ENCODE data around the gene TBC1D7. TPM values are rescaled to one million over a fixed set of nuclear protein-coding genes. Genes with fewer than 3 reads are reported as not detected.

Gene TBC1D7
- 16.9 and 18.5 TPM in 2 replicates for total RNA-seq (2014; rRNA removed)
- percentile 66 among the genes with signal in this experiment for Bru-seq, nascent RNA
- BruChase-seq, experiment 1, labeled RNA remaining after a 6-hour chase = percentile 68 among the genes with signal in this experiment
- BruChase-seq, experiment 2, labeled RNA remaining after a 2-hour chase = percentile 64 among the genes with signal in this experiment
- long read RNA-seq, transcript TBC1D7-202 (8 exons, 1,116 nt) = major isoform, 8 of 38 reads
- long read RNA-seq, transcript TBC1D7-204 (8 exons, 1,276 nt) = minor isoform, 7 of 38 reads
- long read RNA-seq, partial matches to known transcripts = 7 of 38 reads
- long read RNA-seq, other reads (novel, unspliced or antisense) = 14 of 38 reads

GRCh38 chr6:13328076-13328874, at the start of gene TBC1D7:
TBC1D7 (minus strand) TSS chr6:13328537; CDS start chr6:13326898, 1,639 bp downstream.
- TSS peak; percentile 61 for BruUV-seq (replicated peaks)
- DNase-seq (peak; percentile 89), ATAC-seq (peak; percentile 78)
- Histone ChIP-seq H3K79me2 (ENCODE audit: low read length) (peaks cover 14% of the 10 kb centered on the region), H3K4me3 (ENCODE audit: low read length) (peak within 1 kb of the TSS; percentile 90), H3K27me3 (ENCODE audit: low read length) (no peaks in the 10 kb centered on the region), H3K9ac (ENCODE audit: low read length) (peak within 1 kb of the TSS; percentile 87), H3K9me2 (replicated peaks; ENCODE audit: low read length) (no peaks in the 10 kb centered on the region), H3F3A (ENCODE audit: low read length, unreplicated experiment) (peaks cover 9% of the 10 kb centered on the region), H3K9me3 (ENCODE audit: low read length) (no peaks in the 10 kb centered on the region), H3K4me1 (ENCODE audit: insufficient read depth, low read length) (peaks cover 30% of the 10 kb centered on the region), H2AFZ (ENCODE audit: low read length) (peak within 1 kb of the TSS; percentile 76), H4K20me1 (ENCODE audit: low read length) (no peaks in the 10 kb centered on the region), H3K36me3 (ENCODE audit: low read depth, low read length) (no peaks in the 10 kb centered on the region; the same call in 1 of the 2 replicates), H3K4me2 (ENCODE audit: low read length) (peak within 1 kb of the TSS; percentile 93), H3K27ac (ENCODE audit: low read length) (peak within 1 kb of the TSS; percentile 76)
- intact Hi-C loops (cut with micrococcal nuclease) = loop anchor here (2.0 to 5.0 kb wide), 2 partner anchors 25 to 284 kb away; no protein-coding TSS in a partner anchor
- no peak for TF ChIP-seq EZH2phosphoT487 (IDR thresholded peaks at IDR 0.05; ENCODE audit: borderline replicate concordance, low read length)
- no peak for TF ChIP-seq EZH2 (IDR thresholded peaks at IDR 0.05; ENCODE audit: low read length, unreplicated experiment)
- peak; percentile 25 for TF ChIP-seq CTCF (conservative IDR thresholded peaks at IDR 0.05; ENCODE audit: low read depth, low read length)
- CTCF ChIA-PET = interaction anchor here (1.0 to 1.2 kb wide), 4 partner anchors 55 to 287 kb away, joined by 3 to 6 read pairs (median 4); partner anchors contain the start of genes NOL7 and SIRT5
- POLR2A ChIA-PET (ENCODE audit: unreplicated experiment) = interaction anchor here (0.6 to 1.1 kb wide), 6 partner anchors 18 to 619 kb away, joined by 3 to 9 read pairs (median 4); partner anchors contain the start of genes NOL7 and SIRT5

- TF ChIP-seq EZH2 (IDR thresholded peaks at IDR 0.05; ENCODE audit: low read length, unreplicated experiment) = no peak
- TF ChIP-seq EZH2phosphoT487 (IDR thresholded peaks at IDR 0.05; ENCODE audit: borderline replicate concordance, low read length) = no peak
- TF ChIP-seq CTCF (conservative IDR thresholded peaks at IDR 0.05; ENCODE audit: low read depth, low read length) = no peak
- Histone ChIP-seq H3K4me2 (ENCODE audit: low read length) (no peak overlapping the region), H3K27me3 (ENCODE audit: low read length) (no peaks in the 10 kb centered on the region), H4K20me1 (ENCODE audit: low read length) (no peaks in the 10 kb centered on the region), H3K27ac (ENCODE audit: low read length) (no peak overlapping the region), H3K9me3 (ENCODE audit: low read length) (no peaks in the 10 kb centered on the region), H3K9ac (ENCODE audit: low read length) (no peak overlapping the region), H3K79me2 (ENCODE audit: low read length) (no peaks in the 10 kb centered on the region), H2AFZ (ENCODE audit: low read length) (no peak overlapping the region), H3F3A (ENCODE audit: low read length, unreplicated experiment) (no peaks in the 10 kb centered on the region), H3K4me1 (ENCODE audit: insufficient read depth, low read length) (peaks cover 5% of the 10 kb centered on the region; the same call in 1 of the 2 replicates), H3K36me3 (ENCODE audit: low read depth, low read length) (no peaks in the 10 kb centered on the region), H3K4me3 (ENCODE audit: low read length) (no peak overlapping the region), H3K9me2 (replicated peaks; ENCODE audit: low read length) (no peaks in the 10 kb centered on the region)
- CTCF ChIA-PET = no interaction called here
- no TSS peak for BruUV-seq (replicated peaks)
- POLR2A ChIA-PET (ENCODE audit: unreplicated experiment) = no interaction called here
- DNase-seq = no peak
- no peak for ATAC-seq
- intact Hi-C loops (cut with micrococcal nuclease) = no loop called here
These were observed 48.9 kb upstream of the TBC1D7 start for GRCh38 chr6:13377054-13377758.

Data from PC-3 (cell line).